ENCODE data around the gene MBD2. TPM values are rescaled to one million over a fixed set of nuclear protein-coding genes. Genes with fewer than 3 reads are reported as not detected.

Gene MBD2
- total RNA-seq, 1 experiment from 2014 or later = 79.7 TPM

- DNase-seq (ENCODE audit: low spot score) = no peak
- Histone ChIP-seq H3K9me3 (ENCODE audit: low read depth, low read length, poor library complexity, severe bottlenecking) (no peaks in the 10 kb centered on the region), H3K4me1 (ENCODE audit: insufficient read depth, low read length, poor library complexity, severe bottlenecking) (peaks cover 17% of the 10 kb centered on the region), H3K36me3 (ENCODE audit: insufficient read depth, low read length, poor library complexity, severe bottlenecking) (peaks cover 13% of the 10 kb centered on the region), H3K4me3 (ENCODE audit: low read depth, low read length, poor library complexity, severe bottlenecking) (no peak overlapping the region), H3K27me3 (replicated peaks; ENCODE audit: insufficient read depth, low read depth, low read length, poor library complexity) (no peaks in the 10 kb centered on the region), H3K27ac (ENCODE audit: low read depth, low read length, poor library complexity, severe bottlenecking) (no peak overlapping the region)
- CTCF ChIA-PET = no interaction called here
- TF ChIP-seq CTCF (conservative IDR thresholded peaks at IDR 0.05; ENCODE audit: low read depth, low read length) (no peak), EZH2 (IDR thresholded peaks at IDR 0.05; ENCODE audit: borderline replicate concordance, low read depth, low read length, poor library complexity, severe bottlenecking) (no peak)
- POLR2A ChIA-PET (ENCODE audit: low non-redundant PET) = no interaction called here
- BruUV-seq (replicated peaks) = no TSS peak
- intact Hi-C loops (cut with micrococcal nuclease; ENCODE audit: unreplicated experiment) = no loop called here
Observed at GRCh38 chr18:54202851-54203250, 21.6 kb downstream of the MBD2 start.

- BruUV-seq (replicated peaks) = no TSS peak
- Histone ChIP-seq H3K4me3 (ENCODE audit: low read depth, low read length, poor library complexity, severe bottlenecking) (no peak overlapping the region), H3K27ac (ENCODE audit: low read depth, low read length, poor library complexity, severe bottlenecking) (no peak overlapping the region), H3K27me3 (replicated peaks; ENCODE audit: insufficient read depth, low read depth, low read length, poor library complexity) (no peaks in the 10 kb centered on the region), H3K36me3 (ENCODE audit: insufficient read depth, low read length, poor library complexity, severe bottlenecking) (peaks cover 11% of the 10 kb centered on the region), H3K9me3 (ENCODE audit: low read depth, low read length, poor library complexity, severe bottlenecking) (no peaks in the 10 kb centered on the region), H3K4me1 (ENCODE audit: insufficient read depth, low read length, poor library complexity, severe bottlenecking) (no peaks in the 10 kb centered on the region)
- intact Hi-C loops (cut with micrococcal nuclease; ENCODE audit: unreplicated experiment) = no loop called here
- TF ChIP-seq CTCF (conservative IDR thresholded peaks at IDR 0.05; ENCODE audit: low read depth, low read length) (no peak), EZH2 (IDR thresholded peaks at IDR 0.05; ENCODE audit: borderline replicate concordance, low read depth, low read length, poor library complexity, severe bottlenecking) (no peak)
- CTCF ChIA-PET = no interaction called here
- DNase-seq (ENCODE audit: low spot score) = no peak
- POLR2A ChIA-PET (ENCODE audit: low non-redundant PET) = no interaction called here
Observed at GRCh38 chr18:54197747-54198411, 26.6 kb downstream of the MBD2 start.

GRCh38 chr18:54193786-54194185, 30.7 kb downstream of the MBD2 start:
- CTCF ChIA-PET = no interaction called here
- Histone ChIP-seq H3K27me3 (replicated peaks; ENCODE audit: insufficient read depth, low read depth, low read length, poor library complexity) (no peaks in the 10 kb centered on the region), H3K36me3 (ENCODE audit: insufficient read depth, low read length, poor library complexity, severe bottlenecking) (no peaks in the 10 kb centered on the region), H3K9me3 (ENCODE audit: low read depth, low read length, poor library complexity, severe bottlenecking) (no peaks in the 10 kb centered on the region), H3K4me3 (ENCODE audit: low read depth, low read length, poor library complexity, severe bottlenecking) (no peak overlapping the region), H3K27ac (ENCODE audit: low read depth, low read length, poor library complexity, severe bottlenecking) (no peak overlapping the region), H3K4me1 (ENCODE audit: insufficient read depth, low read length, poor library complexity, severe bottlenecking) (no peaks in the 10 kb centered on the region)
- TF ChIP-seq EZH2 (IDR thresholded peaks at IDR 0.05; ENCODE audit: borderline replicate concordance, low read depth, low read length, poor library complexity, severe bottlenecking) = no peak
- intact Hi-C loops (cut with micrococcal nuclease; ENCODE audit: unreplicated experiment) = no loop called here
- BruUV-seq (replicated peaks) = no TSS peak
- POLR2A ChIA-PET (ENCODE audit: low non-redundant PET) = interaction anchor here (0.7 kb wide), 1 partner anchor 245 kb away, joined by 3 read pairs; no protein-coding TSS in a partner anchor
- no peak for DNase-seq (ENCODE audit: low spot score)

- DNase-seq (ENCODE audit: low spot score) = no peak
Observed at GRCh38 chr18:54192900-54193299, 31.6 kb downstream of the MBD2 start.

More at GRCh38 chr18:54192900-54193299, 31.6 kb downstream of the MBD2 start:
- Histone ChIP-seq H3K27ac (ENCODE audit: low read depth, low read length, poor library complexity, severe bottlenecking) (no peak overlapping the region), H3K36me3 (ENCODE audit: insufficient read depth, low read length, poor library complexity, severe bottlenecking) (no peaks in the 10 kb centered on the region), H3K9me3 (ENCODE audit: low read depth, low read length, poor library complexity, severe bottlenecking) (no peaks in the 10 kb centered on the region), H3K4me3 (ENCODE audit: low read depth, low read length, poor library complexity, severe bottlenecking) (no peak overlapping the region), H3K27me3 (replicated peaks; ENCODE audit: insufficient read depth, low read depth, low read length, poor library complexity) (no peaks in the 10 kb centered on the region), H3K4me1 (ENCODE audit: insufficient read depth, low read length, poor library complexity, severe bottlenecking) (no peaks in the 10 kb centered on the region)
- no TSS peak for BruUV-seq (replicated peaks)
- CTCF ChIA-PET = no interaction called here
- TF ChIP-seq CTCF (conservative IDR thresholded peaks at IDR 0.05; ENCODE audit: low read depth, low read length) (no peak), EZH2 (IDR thresholded peaks at IDR 0.05; ENCODE audit: borderline replicate concordance, low read depth, low read length, poor library complexity, severe bottlenecking) (no peak)
- intact Hi-C loops (cut with micrococcal nuclease; ENCODE audit: unreplicated experiment) = no loop called here
- POLR2A ChIA-PET (ENCODE audit: low non-redundant PET) = no interaction called here
